HG03025 (cell line): Measurements from ENCODE around the gene NDFIP2.

ENCODE experiments used
- ATAC-seq: cut with Tn5 transposase; IDR thresholded peaks from one replicate; pipeline ENCODE4 v1.9.1; 2021; ENCODE audit warnings: mild to moderate bottlenecking, moderate library complexity; ENCODE audit not compliant: unreplicated experiment, low FRiP score

Gene NDFIP2

GRCh38 chr13:79492313-79492798, 11.4 kb downstream of the NDFIP2 start:
- no peak for ATAC-seq

GRCh38 chr13:79492918-79493594, 12.1 kb downstream of the NDFIP2 start:
- no peak for ATAC-seq

- ATAC-seq: peak; percentile 79
Observed at GRCh38 chr13:79496188-79496587, 15.2 kb downstream of the NDFIP2 start.

- ATAC-seq: no peak
Observed at GRCh38 chr13:79497064-79497463, 16.1 kb downstream of the NDFIP2 start.

- ATAC-seq: no peak
Observed at GRCh38 chr13:79497852-79498251, 16.9 kb downstream of the NDFIP2 start.

- no peak for ATAC-seq
Observed at GRCh38 chr13:79500829-79501228, 19.9 kb downstream of the NDFIP2 start.

GRCh38 chr13:79501538-79502232, 20.7 kb downstream of the NDFIP2 start:
- no peak for ATAC-seq

- no peak for ATAC-seq
Observed at GRCh38 chr13:79502859-79503468, 22.0 kb downstream of the NDFIP2 start.

- no peak for ATAC-seq
Observed at GRCh38 chr13:79503473-79504017, 22.6 kb downstream of the NDFIP2 start.

- ATAC-seq: no peak
Observed at GRCh38 chr13:79508224-79508961, 27.4 kb downstream of the NDFIP2 start.

- no peak for ATAC-seq
Observed at GRCh38 chr13:79511611-79512010, 30.7 kb downstream of the NDFIP2 start.

GRCh38 chr13:79512950-79513349, 32.0 kb downstream of the NDFIP2 start:
- ATAC-seq: no peak

GRCh38 chr13:79516595-79516994, 35.6 kb downstream of the NDFIP2 start:
- ATAC-seq: no peak

- ATAC-seq: no peak
Observed at GRCh38 chr13:79519255-79519654, 38.3 kb downstream of the NDFIP2 start.

- peak; percentile 92 for ATAC-seq
Observed at GRCh38 chr13:79522583-79522982, 41.6 kb downstream of the NDFIP2 start.

GRCh38 chr13:79525064-79525857, 44.3 kb downstream of the NDFIP2 start:
- ATAC-seq: no peak

- ATAC-seq: no peak
Observed at GRCh38 chr13:79527698-79528097, 46.7 kb downstream of the NDFIP2 start.

GRCh38 chr13:79528356-79528755, 47.4 kb downstream of the NDFIP2 start:
- ATAC-seq: no peak

GRCh38 chr13:79528759-79529191, 47.8 kb downstream of the NDFIP2 start:
- ATAC-seq: no peak

GRCh38 chr13:79529817-79530216, 48.9 kb downstream of the NDFIP2 start:
- no peak for ATAC-seq
